Epidermal melanocyte (primary cell): Measurements from ENCODE around the gene THSD4.

Source experiments
- DNase-seq: peaks from one replicate; pipeline ENCODE4 v3.0.0; 2011; ENCODE audit warnings: low spot score; ENCODE audit not compliant: insufficient read length

Gene THSD4

DNA sequence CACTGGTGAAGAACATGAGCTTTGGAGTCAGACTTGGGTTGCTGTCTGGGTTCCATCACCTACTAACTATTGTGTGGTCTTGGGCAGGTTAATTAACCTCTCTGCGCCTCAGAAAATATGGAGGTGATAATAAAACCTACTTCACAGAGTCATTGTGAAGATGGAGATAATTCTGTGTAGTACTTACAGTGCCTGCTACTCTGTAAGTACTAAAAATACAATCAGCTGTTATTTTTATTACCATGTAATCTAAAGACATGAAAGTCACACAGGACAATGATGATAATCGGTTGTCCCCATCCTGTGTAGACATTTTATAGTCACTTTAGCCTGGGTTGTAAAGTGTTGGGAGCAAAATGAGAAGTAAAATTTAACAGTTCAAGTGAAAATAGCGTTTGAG lies 334.1 kb downstream of the THSD4 start:
- no peak for DNase-seq

DNA sequence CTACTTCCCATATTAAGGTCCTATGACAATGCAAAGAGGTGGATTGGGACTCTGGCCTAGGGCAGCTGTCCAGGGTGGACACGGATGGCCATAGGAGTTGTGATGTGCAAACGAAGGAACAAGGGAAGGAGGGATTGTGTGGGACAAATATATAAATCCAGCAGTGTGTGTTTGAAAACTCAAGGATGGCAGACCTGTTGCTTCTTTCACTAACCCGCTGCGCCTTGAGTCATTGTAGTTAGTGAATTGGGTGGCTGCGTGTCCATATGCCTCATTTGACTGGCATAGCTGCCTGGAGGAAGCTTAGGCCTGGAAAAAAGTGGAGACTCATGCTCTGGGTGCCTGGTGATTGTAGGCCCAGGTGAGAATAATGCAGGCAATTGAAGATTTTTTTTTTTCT lies 334.7 kb downstream of the THSD4 start:
- no peak for DNase-seq

DNA sequence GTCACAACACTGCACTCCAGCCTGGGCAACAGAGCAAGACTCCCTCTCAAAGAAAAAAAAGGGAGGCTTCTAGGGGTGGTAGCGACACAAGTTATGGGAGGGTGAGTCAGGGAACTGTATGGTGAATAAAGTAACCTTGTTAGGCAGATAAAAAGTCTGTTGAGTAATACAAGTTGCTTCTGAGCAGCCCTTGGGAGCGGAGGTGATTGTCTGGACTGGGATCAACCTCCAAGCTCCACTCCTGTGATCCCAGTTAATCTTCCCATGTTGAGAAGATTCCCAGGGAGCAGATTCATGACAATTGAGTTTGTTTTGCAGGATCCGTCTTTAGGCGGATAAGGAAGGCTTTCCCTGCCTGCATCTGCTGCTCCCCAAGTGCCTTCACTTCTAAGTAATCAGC lies 335.9 kb downstream of the THSD4 start:
- DNase-seq, result no peak

DNA sequence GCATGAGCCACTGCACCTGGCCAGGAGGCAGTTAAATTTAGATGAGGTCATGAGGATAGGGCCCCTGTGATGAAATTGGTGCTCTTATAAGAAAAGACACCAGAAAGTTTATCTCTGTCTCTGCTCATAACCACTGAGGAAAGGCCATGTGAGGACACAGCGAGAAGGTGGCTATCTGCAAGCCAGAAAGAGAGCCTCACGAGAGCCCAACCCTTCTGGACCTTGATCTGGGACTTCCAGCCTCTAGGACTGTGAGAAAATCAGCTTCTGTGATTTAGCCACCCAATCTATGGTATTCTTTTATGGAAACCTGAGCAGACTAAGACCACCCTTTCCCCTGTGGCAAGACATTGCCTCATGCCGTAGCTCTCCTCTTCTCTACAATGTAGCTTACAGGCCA lies 337.6 kb downstream of the THSD4 start:
- DNase-seq, result no peak

DNA sequence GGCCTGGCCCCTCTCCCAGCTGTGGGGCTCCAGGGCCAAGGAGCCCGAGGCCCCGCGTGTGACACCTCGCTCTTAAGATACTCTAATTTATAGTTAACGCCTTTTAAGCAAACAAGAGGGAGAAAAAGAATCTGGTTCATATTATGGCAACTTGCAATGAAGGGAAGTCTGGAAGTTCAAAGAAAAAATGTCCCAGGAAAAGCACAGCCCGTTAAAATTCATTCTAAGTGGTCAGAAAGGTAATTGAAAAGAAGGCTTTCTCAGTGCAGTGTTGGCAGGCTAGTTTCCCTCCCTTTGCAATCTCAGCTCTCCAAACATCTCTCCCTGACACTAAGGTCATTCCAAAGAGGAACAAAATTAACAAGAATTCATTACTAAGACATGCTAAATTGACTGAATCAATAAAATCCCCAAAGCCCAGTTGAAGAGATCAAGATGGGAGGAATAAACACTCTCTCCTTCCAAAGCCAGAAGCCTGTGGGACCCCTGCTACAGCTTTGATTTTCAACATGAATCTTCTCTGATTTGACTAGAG lies 339.3 kb downstream of the THSD4 start:
- no peak for DNase-seq

DNA sequence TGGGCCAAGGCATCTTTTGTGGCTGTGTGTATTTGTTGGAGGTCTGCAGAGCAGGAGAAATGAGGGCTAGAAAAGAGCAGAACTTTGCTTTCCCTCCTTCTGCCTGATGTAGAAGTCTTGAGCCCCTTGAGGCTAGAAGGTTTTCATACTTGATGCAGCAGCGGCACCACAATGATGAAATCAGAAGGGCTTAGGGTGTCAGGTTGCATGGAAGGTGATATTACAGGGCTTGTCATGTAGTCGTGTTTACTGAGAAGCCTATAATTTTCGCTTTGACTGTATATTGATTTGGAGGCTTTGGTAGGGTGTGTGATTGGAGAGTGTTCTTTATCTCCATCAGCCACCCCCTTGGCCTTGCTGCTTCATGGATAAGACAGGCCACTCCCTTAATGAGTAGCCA lies 339.8 kb downstream of the THSD4 start:
- no peak for DNase-seq

DNA sequence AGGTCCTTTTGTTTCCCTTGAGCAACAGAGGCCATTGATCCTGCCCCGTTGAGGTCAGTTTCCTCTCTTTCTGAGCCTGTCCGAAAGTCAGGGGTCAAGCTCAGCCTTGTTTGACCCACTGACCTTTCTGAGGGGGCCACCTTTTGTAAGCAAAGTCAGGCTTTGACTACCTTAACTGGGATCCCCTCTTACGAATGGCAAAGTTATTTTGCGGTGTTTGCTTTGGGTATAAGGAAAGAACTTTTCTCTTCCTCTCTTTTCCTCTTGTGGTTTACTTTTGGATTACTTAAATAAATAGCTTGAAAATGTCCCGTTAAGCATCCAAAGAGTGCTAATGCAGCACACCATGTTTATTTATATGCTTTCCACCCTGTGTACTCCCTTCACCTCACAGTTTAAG lies 340.6 kb downstream of the THSD4 start:
- DNase-seq, result no peak

DNA sequence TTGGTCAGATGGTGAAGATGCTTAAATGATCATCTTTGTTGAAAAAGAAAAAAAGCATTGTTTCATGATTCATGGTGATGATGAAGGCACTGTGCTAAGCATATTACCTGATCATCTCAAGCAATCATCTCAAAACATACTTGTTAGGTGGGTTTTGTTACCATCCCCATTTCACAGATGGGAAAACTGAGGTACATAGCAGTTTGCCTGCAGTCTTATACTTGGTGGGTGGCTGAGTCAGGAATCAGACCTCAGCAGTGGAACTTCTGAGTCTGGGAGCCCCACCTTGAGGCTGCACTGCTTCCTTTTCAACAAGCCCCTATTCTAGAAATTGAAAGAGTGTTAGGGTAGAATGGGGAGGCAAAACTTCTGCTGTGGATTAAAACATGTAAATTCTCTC lies 341.1 kb downstream of the THSD4 start:
- DNase-seq, result no peak

DNA sequence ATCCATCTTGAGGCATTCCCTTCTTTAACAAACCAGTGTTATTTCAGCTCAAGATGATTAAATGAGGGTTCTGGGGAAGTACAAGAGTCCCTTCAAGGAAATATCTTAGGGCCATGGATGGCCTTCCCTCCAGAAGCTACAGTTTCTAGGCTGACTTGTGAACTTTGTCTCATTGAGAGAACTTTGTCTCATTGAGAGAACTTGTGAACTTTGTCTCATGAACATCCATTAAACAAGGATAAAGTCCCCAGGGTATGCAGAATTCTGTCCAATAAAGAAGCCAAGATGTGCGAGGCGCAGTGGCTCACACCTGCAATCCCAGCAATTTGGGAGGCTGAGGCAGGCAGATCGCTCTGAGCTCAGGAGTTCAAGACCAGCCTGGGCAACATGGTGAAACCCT lies 341.5 kb downstream of the THSD4 start:
- no peak for DNase-seq

DNA sequence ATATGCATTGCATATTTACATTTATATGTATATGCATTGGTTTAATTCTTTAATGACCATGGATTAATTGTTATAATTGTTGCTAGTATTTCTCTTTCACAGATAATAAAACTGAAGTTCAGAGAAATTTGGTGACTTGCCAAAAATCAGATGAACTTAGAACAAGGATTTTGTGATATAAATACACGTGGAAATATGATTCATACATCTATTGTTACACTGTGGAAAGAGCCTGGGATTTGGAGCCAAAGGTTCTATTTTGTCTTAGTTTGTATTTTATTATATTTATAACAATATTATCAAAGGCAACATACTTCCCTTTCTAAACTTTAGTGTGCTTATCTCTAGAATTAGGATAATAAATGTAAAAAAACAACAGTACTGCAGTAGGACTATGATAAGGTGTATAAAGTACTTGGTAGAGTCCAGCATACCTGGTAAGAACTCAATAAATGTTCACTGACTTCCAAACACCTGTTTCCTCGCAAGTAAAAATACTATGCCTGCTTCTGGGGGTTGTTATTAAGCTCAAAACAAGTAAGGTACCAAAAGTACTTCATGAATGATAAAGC lies 342.9 kb downstream of the THSD4 start:
- DNase-seq, result no peak

DNA sequence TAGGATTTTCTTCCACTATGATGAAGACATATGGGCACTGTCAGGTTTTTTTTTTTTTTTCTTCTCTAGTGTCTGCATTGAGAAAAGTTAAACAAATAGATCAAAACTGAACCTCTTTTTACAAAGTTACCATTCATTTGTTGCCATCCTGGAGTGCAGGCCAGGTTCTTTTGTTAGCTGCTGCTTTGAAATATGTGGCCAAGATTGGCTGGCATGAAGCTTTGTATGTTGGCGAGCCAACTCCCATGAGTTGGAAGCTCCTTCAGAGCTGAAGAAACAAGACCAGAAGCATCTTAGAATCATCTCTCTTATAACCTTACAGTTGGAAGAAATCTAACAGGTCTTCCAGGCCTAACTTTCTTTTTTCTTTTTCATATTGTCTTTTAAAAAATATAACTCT lies 346.5 kb downstream of the THSD4 start:
- no peak for DNase-seq

DNA sequence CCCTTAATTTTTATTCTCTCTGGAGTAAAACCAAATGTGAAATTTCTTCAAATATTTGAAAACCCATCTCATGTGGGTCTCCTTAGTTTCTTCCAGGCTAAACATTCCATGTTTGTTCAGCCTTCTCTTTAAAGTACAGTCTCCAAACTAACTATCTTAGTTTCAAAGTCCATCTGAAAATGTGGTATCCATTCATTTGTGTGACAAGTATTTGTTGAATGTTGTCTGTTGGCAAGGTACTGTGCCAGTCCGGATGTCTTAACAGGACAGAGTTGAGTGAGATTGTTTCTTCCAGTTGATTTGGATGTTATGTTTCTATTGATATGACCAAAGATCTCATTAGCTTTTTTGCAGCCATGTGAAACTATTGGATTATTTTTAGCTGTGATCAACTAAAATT lies 347.4 kb downstream of the THSD4 start:
- DNase-seq, result no peak

DNA sequence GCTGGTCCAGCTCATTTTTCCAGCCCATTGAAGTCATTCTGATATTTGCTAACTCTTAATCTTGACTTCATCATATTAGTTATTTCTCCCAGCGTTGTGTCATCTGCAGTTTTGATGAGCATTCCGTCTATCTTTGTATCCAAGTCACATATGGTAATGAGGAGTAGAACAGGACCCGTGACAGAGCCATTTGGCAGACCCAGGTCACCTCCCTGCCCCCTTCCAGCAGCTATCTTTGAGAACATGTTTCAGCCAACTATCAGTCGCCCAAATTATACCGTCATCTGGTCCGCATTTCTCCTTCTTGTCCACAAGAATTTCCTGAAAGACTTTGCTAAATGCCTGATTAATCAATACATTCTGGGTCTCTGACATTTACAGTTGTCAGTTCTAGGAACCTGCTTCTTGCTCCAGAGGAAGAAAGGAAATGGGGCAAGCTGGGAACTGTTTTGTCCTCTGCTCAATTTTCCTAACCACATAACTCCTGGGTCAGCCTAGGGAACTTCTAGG lies 347.9 kb downstream of the THSD4 start:
- DNase-seq, result no peak

DNA sequence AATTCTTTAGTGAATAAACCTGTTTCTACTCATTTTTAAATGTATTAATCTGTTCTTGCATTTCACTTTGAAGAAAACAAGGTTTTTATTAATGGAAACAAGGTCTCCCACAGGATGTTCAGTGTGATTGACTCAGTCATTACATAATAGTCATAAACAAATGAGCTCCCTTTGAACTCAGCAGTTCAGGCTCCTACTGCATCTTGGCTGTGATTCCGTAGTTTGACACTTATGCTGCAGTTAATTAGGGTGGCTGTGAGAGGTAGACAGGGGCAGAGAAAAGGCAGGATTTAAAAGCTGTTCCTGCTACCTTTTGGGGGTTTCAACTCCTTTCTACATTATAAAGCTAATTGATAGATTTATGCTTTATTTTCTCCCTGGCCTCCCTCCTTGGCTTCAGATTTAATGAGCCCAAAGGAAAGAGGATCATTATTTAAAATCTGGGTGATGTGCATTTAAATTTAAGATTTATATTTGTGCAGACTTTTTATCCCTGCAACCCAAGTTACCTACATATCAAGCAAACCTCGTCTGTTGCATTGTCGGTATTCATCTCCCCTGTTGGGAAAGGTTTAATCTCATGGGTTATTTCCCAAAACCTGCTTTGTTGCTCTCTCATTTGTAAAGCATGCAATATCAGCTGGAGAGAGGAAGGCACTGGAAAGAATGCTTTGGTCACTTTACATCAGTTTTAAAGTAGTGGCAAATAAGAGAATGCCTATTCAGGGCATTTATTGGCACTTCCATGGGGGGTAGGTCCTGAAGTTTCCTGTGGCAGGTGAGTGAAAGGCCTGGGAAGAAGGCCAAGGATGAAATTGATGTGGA lies 350.1 kb downstream of the THSD4 start:
- no peak for DNase-seq

DNA sequence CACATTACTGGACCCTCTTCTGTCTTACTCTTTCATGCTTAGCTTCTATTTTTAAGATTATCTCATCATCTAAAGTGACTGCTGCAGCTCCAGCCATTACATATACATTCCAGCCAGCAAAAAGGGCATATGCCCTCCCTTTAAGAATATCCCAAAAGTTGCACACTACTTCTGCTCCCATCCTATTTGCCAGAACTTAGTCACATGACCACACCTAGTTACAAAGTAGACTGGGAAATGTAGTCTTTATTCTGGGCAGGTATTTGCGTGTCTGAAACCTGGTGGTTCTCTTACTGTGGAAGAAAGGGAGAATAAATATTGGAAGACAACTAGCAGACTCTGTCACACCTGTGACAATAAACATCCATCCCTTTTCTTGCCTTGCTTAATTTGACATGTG lies 353.4 kb downstream of the THSD4 start:
- DNase-seq, result no peak

DNA sequence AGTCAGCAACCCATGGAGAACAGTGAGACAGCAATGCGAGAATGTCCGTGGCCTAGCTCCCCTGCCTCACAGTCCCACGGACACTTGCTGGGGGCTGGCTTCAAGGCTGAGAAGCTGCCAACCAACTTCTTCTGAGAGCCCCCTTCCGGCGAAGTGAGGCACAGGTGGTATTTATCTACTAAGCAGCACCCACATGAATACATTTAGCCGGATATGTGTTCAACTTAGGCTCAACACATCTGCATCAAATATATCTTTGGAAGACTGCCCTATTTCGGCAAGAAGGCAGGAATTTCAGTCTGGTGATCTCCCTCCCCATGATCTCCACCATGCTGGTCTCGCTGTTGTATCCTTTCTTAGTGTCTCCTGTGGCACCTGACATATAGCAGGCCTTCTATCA lies 354.1 kb downstream of the THSD4 start:
- DNase-seq, result no peak

DNA sequence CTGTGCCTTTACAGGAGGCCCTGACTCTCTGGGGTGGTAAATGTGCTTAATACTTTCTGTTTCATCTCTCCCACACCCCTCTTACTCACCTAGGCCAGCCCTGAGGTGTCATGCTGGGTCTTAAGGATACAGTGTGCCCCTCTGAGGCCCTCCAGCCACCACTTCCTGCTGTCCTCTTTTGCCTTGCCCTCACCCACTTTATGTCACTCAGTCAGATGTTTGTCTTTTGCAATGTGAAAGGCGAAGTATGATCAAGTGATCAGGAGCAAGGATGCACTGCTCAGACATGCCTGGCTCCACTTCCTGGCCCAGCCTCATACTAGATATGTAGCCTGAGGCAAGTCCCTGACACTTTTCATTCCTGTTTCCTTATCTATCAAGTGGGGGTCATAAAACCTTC lies 356.1 kb downstream of the THSD4 start:
- no peak for DNase-seq

DNA sequence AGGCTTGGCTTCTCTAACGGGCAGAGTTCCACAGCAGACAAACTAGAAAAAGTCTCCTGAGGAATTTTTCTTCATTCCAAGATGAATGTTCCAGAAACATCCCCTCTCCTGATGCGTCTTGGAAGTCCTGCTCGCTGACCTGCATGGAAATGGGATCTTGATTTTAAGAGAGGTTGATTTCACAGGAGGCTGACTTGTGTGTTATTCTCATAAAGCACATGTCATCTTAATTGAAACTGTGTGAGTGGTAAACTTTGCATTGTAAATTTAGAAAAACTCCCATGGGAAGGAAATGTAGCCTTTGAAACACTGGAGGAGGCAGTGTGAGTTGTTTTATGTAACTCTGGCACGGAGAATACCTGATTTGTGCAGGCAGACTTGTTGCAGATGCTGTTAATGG lies 357.3 kb downstream of the THSD4 start:
- DNase-seq, result no peak

DNA sequence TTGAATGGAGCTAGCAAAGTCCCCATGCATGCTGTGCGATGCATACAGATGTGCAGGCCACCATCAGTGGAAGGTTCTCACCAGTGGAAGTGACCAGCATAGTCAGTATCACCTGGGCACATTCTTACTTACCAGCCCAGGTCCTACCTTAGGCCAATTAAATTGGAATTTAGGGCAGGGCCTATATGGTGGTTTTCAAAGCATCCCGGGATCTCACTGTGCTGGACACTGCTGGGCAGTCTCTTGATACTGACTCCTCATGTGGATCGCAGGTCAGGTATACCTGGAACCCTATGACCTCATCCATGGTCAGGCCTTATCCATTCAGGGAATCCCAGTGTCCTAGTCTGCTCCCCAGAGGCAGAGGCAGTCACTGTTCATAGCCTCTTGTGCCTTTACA lies 358.5 kb downstream of the THSD4 start:
- no peak for DNase-seq

DNA sequence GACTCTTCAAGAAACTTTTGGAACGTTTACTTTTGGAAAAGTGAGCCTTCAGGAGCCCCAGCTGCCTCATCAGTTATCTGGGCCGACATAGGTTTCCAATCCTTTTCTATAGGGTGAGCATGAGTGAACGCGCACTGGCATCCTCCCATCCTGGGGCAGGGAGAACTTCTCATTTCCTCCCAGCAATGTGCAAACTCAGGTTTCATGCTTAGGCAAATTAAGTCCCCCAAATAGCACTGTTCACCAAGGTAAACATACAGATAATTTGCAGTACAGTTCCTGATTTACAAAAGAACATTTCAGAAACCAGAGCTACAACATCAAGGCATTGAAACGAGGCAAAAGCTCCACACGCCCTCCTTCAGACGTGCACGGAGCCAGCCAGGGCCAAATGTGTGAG lies 361.6 kb downstream of the THSD4 start:
- DNase-seq, result no peak

DNA sequence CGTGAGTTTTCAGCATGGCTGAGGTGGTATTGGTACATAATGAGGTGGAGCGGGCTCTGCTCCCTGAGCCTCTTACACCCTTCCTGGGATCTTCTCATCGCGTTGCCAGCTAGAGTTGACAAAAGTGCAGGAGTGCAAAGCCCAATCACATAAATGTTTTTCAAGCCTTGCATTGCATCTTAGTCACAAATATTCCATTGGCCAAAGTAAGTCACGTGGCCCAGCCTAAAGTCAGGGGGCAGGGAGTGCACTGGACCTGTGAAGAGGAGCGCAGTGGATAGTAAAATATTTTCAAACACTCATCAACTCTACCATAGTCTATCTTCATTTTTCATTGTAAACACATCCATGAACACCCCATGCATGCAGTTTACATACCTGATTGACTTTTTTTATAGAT lies 365.3 kb downstream of the THSD4 start:
- DNase-seq, result no peak

DNA sequence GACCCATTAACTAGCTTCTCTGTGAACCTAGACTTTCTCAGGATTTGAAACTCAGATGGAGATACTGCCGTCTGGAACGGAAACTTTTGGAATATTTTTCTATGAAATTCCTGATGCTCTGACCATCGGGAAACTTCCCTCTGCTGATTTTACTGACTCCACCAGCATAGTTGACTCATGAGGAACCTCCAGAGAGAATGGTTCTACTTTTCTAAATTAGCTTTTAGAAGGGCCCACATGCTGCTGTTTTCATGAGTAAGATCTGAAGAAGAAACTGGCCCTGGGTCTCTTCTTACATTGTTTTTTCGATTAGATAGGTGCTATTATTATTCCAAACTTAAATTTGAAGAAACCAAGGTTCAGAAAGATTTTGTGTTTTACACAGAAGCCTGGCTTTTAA lies 368.8 kb downstream of the THSD4 start:
- no peak for DNase-seq

DNA sequence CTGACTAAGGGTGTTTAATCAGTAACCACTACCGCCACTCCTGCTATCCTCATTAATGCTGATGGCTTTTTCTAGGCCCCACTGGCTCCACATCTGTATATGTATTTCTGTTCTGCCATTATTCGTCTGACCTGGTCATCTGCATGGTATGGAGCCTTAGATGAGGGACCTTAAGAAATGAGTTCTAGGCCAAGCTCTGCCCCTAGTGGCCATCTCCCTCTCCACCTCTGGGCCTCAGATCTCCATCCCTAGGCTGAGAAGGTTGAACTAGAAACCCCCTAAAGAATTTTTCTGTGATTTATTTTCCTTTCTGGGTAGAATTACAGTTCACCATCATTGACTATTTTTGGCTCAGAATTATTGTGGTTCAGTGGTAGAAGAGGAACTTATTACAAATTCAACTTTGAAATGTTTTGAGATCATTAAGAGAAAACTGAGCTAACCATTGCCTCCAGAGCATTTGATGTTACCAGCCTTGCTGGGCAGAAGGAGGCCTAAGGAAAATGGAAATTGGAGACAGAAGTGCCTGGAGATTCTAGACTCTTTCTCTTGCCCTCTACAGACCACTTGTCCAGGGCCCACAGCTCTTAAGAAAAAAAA lies 369.9 kb downstream of the THSD4 start:
- DNase-seq, result no peak
